ENCODE data around the gene VTN.

The VTN gene

DNA sequence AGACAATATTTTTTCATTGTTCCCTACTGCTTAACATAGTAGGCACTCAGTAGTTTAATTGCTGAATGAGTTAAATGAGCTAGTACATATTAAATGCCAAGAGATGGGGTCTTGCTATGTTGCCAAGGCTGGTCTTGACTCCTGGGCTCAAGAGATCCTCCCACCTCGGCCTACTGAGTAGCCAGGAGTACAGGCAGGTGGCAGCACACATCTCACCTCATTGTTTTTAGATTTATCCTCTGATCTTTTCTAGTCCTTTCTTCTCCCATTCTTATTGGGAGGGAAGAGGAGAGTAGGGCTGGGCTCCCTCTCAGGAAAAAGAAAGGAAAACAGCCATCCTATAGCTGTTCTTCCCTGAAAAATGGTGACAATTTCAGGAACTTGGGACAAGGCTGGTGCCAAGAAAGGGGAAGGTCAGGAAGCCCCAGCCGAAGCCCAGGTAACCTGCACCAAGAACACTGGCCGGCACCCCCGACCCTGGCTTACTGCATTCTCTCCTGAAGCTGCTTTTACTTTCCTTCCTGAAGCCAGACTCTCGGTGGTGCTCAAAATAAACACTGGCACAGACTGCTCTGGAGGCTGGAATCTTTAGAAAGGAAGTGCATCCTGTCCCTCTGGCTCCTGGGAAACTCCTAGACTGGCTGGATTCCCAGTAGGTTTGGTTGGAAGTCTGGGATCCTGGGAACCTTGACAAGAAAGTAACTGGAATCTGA, 31.9 kb downstream of the VTN start:
- peaks cover 4% of the 10 kb centered on the region; the same call in 1 of the 2 replicates for H3K79me2 ChIP-seq (ENCODE audit: insufficient read depth, low read length)
- no peak overlapping the region for H3K4me3 ChIP-seq (ENCODE audit: insufficient read depth, low read length, poor library complexity, severe bottlenecking)
- no peaks in the 10 kb centered on the region for H3K27me3 ChIP-seq (ENCODE audit: low read length)
- TF ChIP-seq, protein P1, sequence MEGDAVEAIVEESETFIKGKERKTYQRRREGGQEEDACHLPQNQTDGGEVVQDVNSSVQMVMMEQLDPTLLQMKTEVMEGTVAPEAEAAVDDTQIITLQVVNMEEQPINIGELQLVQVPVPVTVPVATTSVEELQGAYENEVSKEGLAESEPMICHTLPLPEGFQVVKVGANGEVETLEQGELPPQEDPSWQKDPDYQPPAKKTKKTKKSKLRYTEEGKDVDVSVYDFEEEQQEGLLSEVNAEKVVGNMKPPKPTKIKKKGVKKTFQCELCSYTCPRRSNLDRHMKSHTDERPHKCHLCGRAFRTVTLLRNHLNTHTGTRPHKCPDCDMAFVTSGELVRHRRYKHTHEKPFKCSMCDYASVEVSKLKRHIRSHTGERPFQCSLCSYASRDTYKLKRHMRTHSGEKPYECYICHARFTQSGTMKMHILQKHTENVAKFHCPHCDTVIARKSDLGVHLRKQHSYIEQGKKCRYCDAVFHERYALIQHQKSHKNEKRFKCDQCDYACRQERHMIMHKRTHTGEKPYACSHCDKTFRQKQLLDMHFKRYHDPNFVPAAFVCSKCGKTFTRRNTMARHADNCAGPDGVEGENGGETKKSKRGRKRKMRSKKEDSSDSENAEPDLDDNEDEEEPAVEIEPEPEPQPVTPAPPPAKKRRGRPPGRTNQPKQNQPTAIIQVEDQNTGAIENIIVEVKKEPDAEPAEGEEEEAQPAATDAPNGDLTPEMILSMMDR (IDR thresholded peaks at IDR 0.05; ENCODE audit: insufficient read depth, low read length, poor library complexity, severe bottlenecking) = no peak
- no peak for TF ChIP-seq EZH2phosphoT487 (conservative IDR thresholded peaks at IDR 0.05; ENCODE audit: low read length)
- H4K20me1 ChIP-seq (ENCODE audit: low read depth, low read length) = no peaks in the 10 kb centered on the region
- H3F3A ChIP-seq (ENCODE audit: insufficient read depth) = no peaks in the 10 kb centered on the region
- H3K4me2 ChIP-seq (ENCODE audit: low read depth, low read length, poor library complexity, severe bottlenecking) = no peak overlapping the region
- H2AFZ ChIP-seq (ENCODE audit: low read depth, low read length, severe bottlenecking) = no peak overlapping the region
- no peaks in the 10 kb centered on the region for H3K36me3 ChIP-seq (ENCODE audit: low read length)
- no peak overlapping the region for H3K9ac ChIP-seq (ENCODE audit: low read length)
- no peaks in the 10 kb centered on the region for H3K9me2 ChIP-seq (replicated peaks; ENCODE audit: insufficient read depth, low read length)
- H3K27ac ChIP-seq (ENCODE audit: low read depth, low read length) = no peak overlapping the region
- H3K9me3 ChIP-seq (ENCODE audit: insufficient read depth, low read length) = no peaks in the 10 kb centered on the region

DNA sequence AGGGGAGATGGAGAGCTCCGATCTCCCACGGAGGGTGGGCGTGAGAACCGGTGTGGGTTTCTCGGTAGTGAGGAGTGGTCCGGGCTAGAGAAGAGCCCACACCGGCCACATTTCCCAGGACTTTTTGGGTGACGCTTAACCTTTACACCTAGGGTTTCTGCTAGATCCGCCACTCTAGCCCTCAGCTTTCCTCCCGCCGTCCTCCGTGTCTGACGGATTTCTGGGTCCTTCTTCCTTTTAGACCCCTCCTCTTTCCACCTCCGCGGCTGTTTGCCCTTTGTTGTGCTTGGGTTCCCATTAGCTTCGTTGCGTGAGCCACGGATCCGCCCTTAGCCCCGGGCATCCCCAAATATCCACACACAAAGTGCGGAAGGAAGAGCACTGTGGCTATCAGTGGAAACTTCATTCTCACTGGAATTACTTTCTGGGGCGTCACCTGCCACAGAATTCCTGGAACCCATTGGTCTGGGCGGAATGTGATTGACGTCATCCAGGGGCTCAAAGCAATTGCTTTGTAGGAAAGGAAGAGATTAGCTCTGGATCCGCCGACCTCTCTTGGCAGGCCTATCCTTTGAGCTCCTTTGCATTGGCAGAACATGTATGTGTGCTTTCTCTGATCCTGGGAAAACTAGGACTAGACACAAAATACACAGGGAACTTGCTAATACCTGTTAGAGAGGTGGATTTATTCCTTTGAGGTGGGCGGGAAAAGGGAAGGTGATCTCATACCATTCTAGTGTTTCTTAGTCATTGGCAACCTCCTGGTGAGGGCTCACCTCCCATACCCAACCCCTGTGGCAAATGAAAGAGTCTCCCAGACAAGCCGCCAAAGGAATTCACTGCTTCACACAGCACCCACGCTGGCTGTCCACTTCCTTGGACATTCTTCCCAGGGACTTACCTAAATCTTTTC, 33.9 kb downstream of the VTN start:
- H2AFZ ChIP-seq (ENCODE audit: low read depth, low read length, severe bottlenecking) = peak overlapping the region; percentile 88
- peak overlapping the region; percentile 78 for H3K4me3 ChIP-seq (ENCODE audit: insufficient read depth, low read length, poor library complexity, severe bottlenecking)
- H3K36me3 ChIP-seq (ENCODE audit: low read length) = no peaks in the 10 kb centered on the region
- no peaks in the 10 kb centered on the region for H3K9me2 ChIP-seq (replicated peaks; ENCODE audit: insufficient read depth, low read length)
- H3K27ac ChIP-seq (ENCODE audit: low read depth, low read length) = no peak overlapping the region
- peak overlapping the region; percentile 77 for H3K9ac ChIP-seq (ENCODE audit: low read length)
- no peaks in the 10 kb centered on the region for H4K20me1 ChIP-seq (ENCODE audit: low read depth, low read length)
- TF ChIP-seq, protein P1 (IDR thresholded peaks at IDR 0.05; ENCODE audit: insufficient read depth, low read length, poor library complexity, severe bottlenecking) = no peak
- TF ChIP-seq EZH2phosphoT487 (conservative IDR thresholded peaks at IDR 0.05; ENCODE audit: low read length) = no peak
- H3K9me3 ChIP-seq (ENCODE audit: insufficient read depth, low read length) = no peaks in the 10 kb centered on the region
- peaks cover 4% of the 10 kb centered on the region; the same call in 1 of the 2 replicates for H3K79me2 ChIP-seq (ENCODE audit: insufficient read depth, low read length)
- H3K27me3 ChIP-seq (ENCODE audit: low read length) = no peaks in the 10 kb centered on the region
- H3F3A ChIP-seq (ENCODE audit: insufficient read depth) = no peaks in the 10 kb centered on the region
- H3K4me2 ChIP-seq (ENCODE audit: low read depth, low read length, poor library complexity, severe bottlenecking) = peak overlapping the region; percentile 92

DNA sequence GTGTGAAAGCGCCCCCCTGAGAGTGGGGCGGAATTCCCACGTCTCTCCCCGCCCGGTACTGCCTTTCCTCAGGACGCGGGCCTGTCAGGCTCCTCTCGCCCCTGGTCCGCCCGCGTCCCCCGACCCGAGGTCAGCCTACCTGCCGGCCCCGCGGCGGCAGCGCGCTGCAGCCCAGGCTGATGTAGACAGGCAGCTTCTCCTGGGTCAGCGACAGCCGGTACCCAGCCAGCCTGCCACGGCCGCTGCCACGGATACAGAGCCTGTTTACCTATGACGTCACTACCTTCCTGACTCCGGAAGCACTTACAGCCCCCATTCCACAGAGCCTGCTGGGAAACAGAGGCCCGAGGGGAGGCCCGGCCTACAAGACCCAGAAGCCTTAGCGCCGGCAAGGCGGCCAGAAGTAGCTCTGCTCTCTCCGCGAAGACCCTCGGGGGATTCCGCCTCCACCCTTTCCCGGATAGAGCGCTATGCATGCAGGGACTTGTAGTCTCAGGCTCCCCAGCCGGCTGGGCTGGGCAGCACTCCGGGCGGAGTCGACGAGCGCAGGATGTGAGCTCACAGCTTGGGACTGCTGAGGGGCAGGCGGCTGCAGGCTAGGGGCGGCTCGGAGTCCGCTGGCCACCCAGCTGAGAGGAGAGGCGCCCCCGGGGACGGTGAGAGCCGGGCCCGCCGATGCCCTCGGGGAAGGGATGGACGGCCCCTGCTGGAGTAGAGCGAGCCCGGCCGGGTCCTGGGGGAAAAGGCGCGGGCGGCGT, 34.7 kb downstream of the VTN start, which contains the start of the genes IFT20 and TNFAIP1:
TSS of gene IFT20 (minus strand) at position 272 of the 758 bp plus-strand sequence. CDS start 3,487 bp downstream, outside the sequence.
TSS of gene TNFAIP1 (plus strand) at position 561 of the 758 bp plus-strand sequence. CDS start 3,761 bp downstream, outside the sequence.
- peak within 1 kb of the TSS; percentile 91 for H3K4me3 ChIP-seq (ENCODE audit: insufficient read depth, low read length, poor library complexity, severe bottlenecking)
- H3K27me3 ChIP-seq (ENCODE audit: low read length) = no peaks in the 10 kb centered on the region
- peak within 1 kb of the TSS; percentile 91 for H2AFZ ChIP-seq (ENCODE audit: low read depth, low read length, severe bottlenecking)
- H3K9me3 ChIP-seq (ENCODE audit: insufficient read depth, low read length) = no peaks in the 10 kb centered on the region
- peak within 1 kb of the TSS; percentile 77 for H3K9ac ChIP-seq (ENCODE audit: low read length)
- TF ChIP-seq, protein P1 (IDR thresholded peaks at IDR 0.05; ENCODE audit: insufficient read depth, low read length, poor library complexity, severe bottlenecking) = no peak
- H3K9me2 ChIP-seq (replicated peaks; ENCODE audit: insufficient read depth, low read length) = no peaks in the 10 kb centered on the region
- peak within 1 kb of the TSS; percentile 92 for H3K4me2 ChIP-seq (ENCODE audit: low read depth, low read length, poor library complexity, severe bottlenecking)
- H3K79me2 ChIP-seq (ENCODE audit: insufficient read depth, low read length) = peaks cover 4% of the 10 kb centered on the region; the same call in 1 of the 2 replicates
- no peaks in the 10 kb centered on the region for H4K20me1 ChIP-seq (ENCODE audit: low read depth, low read length)
- H3K36me3 ChIP-seq (ENCODE audit: low read length) = no peaks in the 10 kb centered on the region
- H3K27ac ChIP-seq (ENCODE audit: low read depth, low read length) = no peak within 1 kb of the TSS
- H3F3A ChIP-seq (ENCODE audit: insufficient read depth) = no peaks in the 10 kb centered on the region
